22Rv1 (cell line): ENCODE measurements around the gene SCN4A.

Experiments used
- H3K27ac ChIP-seq: fragments of 450-650 bp; 2 replicates; pipeline ENCODE4 v1.5.1; 2017
- CTCF ChIP-seq: fragments of 450-650 bp; IDR thresholded peaks from 2 replicates; pipeline ENCODE4 v1.5.1; 2017; ENCODE audit warnings: mild to moderate bottlenecking
- ZFX ChIP-seq: fragments of 450-650 bp; IDR thresholded peaks from 2 replicates; pipeline ENCODE4 v1.6.1; 2017; ENCODE audit warnings: antibody characterized with exemption, borderline replicate concordance

Gene SCN4A

DNA sequence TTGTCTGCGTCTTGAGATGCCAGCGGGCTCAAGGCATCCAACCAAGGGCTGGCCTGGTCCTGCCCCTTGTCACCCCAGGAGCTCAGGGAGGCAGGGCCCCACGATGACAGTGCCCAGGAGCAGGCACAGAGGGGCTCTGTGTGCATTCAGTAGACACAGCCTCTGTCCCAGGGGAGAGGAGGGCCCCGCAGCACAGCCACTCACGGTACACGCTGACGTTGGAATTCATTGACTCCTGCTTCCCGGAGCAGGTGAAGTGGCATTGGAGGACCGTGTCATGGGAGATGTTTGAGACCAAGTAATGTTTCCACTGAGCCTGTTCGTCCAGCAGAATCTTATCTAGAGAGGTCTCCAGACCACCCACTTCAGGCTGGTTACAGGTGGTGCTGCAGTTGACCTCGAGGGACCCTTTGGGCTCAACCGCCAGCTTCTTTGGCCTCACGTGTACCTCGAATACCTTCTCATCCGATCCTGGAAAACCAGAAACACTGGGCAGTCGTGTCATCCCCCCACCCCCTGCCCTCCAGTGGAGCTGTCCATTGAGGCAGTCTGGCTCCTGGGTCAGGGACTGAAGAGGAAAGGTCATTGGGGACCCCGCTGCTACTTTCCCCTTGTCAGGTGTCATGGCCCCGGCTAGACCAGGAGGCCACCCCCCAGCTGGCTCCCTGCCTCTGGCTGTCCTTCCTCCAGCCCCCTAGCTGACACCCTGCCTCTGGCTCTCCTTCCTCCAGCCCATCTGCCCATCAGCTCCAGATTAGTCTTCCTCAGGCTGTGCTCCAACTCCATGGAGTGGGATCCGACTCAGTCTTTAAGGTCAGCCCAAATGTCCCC lies 32.4 kb upstream of the SCN4A start:
- TF ChIP-seq CTCF (no peak), ZFX (no peak)
- H3K27ac ChIP-seq = no peak overlapping the region

GRCh38 chr17:64004218-64004770 lies 31.6 kb upstream of the SCN4A start:
- H3K27ac ChIP-seq = no peak overlapping the region
- TF ChIP-seq ZFX (no peak), CTCF (no peak)

DNA sequence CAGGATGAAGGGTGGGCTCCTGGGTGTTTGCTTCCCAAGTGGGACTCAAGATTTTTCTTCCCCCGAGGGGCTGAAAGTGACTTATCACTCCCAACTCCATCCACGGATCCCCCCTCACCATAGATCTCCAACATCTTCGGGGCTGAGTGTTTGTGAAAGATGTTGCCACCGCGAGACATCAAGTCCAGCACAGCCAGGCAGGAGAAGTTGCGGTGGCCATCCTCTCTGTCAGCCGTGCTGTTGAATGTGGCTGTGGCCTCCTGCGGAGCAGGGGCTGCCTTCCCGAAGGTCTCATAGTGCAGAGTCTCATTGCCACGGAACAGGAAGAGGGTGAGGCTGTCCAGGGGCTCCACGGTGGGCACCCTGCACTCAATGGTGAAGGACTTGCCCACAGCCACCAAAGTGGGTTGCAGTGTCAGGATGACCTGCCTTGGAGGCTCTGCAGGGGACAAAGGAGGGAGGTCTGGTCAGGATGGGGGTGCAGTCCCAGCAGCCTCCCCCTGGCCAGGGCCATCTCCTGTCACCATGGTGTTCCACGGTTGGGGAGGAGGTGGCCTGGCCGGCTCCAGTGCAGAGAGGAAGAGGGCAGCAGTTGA lies 30.9 kb upstream of the SCN4A start:
- TF ChIP-seq CTCF (no peak), ZFX (no peak)

GRCh38 chr17:64002658-64003525 lies 30.2 kb upstream of the SCN4A start:
- H3K27ac ChIP-seq = no peak overlapping the region
- TF ChIP-seq CTCF (no peak), ZFX (no peak)

More for the DNA sequence above, 30.9 kb upstream of the SCN4A start:
- H3K27ac ChIP-seq = no peak overlapping the region

DNA sequence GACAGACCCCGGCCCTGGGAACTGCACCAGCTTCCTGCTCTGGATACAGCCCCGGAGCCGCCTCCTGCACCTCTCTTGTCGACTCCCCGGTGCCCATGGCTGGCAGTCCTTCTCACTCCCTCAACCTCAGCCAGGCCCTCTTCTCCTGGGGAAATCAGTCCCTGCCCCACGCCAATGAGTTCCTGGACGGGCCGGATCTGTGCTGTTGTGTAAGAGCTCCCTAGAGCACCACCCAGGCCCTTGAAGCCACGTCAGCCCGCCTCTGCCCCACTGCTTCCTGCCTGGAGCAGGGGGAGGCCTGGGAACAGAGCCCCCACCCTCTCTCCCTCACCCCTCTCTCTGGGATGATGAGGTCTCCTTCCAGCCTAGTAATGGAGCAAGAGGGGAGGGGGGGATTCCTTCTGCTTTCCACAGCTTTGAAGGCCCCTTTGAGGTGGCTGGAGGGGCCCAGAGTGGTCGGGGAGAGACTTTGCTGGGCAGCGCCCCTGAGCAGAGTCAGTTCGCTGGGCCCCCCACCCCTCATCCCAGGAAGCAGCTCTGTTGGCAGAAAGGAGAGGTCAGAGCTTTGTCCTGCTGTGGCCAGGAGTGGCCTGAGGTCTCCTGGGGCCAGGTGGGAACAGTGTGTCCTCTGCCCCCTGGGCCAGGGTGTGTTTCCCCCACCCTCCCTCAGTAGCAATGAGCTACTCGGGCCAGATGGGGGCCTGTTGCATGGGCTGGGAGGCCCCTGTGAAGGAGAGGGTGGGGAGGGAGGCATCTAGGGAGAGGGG lies 29.2 kb upstream of the SCN4A start:
- no peak for TF ChIP-seq ZFX
- no peak for TF ChIP-seq CTCF
- no peak overlapping the region for H3K27ac ChIP-seq

GRCh38 chr17:64001091-64001579 lies 28.4 kb upstream of the SCN4A start:
- H3K27ac ChIP-seq = no peak overlapping the region
- no peak for TF ChIP-seq CTCF
- TF ChIP-seq ZFX = no peak
